Activated T-cell treated with anti-CD3 and anti-CD28 coated beads, Interleukin-2, amount 50 U/mL, for 4 hours (primary cell): ENCODE results near the gene EFNA1. TPM values are rescaled to one million over a fixed set of nuclear protein-coding genes. Genes with fewer than 3 reads are reported as not detected.
"Not testable (repeated sequence)": the region's sequence is repeated elsewhere in the genome, so short reads cannot be mapped to it uniquely, and the experiment has no call there.

Source experiments
- ATAC-seq, 2 donors: fragments of 200-7000 bp; cut with Tn5 transposase; one replicate each; pipeline ENCODE4 v1.10.0; 2021
- DNase-seq: peaks from one replicate; pipeline ENCODE4 v3.0.0-alpha.2; 2020
- H3K27me3 Mint-ChIP-seq: one replicate; pipeline ENCODE4 v1.8.0; 2021; ENCODE audit warnings: low read depth, mixed read lengths
- H3K36me3 Mint-ChIP-seq: one replicate; pipeline ENCODE4 v1.8.0; 2022; ENCODE audit warnings: mixed read lengths; ENCODE audit not compliant: insufficient read depth
- H3K4me1 Mint-ChIP-seq: one replicate; pipeline ENCODE4 v1.8.0; 2021; ENCODE audit warnings: low read depth, mixed read lengths
- H3K4me3 Mint-ChIP-seq: one replicate; pipeline ENCODE4 v1.8.0; 2021; ENCODE audit warnings: mild to moderate bottlenecking, moderate library complexity, mixed read lengths
- H3K9me3 Mint-ChIP-seq: one replicate; pipeline ENCODE4 v1.8.0; 2021; ENCODE audit warnings: mixed read lengths
- total RNA-seq, 3 donors: library from RNA; stranded (reverse); gene quantifications; one replicate each; pipeline ENCODE4 v1.2.1, GENCODE V29; 2021

The EFNA1 gene
- total RNA-seq, 3 donors from 2014 or later, result 0.30 to 0.61 (median 0.32) TPM

DNA sequence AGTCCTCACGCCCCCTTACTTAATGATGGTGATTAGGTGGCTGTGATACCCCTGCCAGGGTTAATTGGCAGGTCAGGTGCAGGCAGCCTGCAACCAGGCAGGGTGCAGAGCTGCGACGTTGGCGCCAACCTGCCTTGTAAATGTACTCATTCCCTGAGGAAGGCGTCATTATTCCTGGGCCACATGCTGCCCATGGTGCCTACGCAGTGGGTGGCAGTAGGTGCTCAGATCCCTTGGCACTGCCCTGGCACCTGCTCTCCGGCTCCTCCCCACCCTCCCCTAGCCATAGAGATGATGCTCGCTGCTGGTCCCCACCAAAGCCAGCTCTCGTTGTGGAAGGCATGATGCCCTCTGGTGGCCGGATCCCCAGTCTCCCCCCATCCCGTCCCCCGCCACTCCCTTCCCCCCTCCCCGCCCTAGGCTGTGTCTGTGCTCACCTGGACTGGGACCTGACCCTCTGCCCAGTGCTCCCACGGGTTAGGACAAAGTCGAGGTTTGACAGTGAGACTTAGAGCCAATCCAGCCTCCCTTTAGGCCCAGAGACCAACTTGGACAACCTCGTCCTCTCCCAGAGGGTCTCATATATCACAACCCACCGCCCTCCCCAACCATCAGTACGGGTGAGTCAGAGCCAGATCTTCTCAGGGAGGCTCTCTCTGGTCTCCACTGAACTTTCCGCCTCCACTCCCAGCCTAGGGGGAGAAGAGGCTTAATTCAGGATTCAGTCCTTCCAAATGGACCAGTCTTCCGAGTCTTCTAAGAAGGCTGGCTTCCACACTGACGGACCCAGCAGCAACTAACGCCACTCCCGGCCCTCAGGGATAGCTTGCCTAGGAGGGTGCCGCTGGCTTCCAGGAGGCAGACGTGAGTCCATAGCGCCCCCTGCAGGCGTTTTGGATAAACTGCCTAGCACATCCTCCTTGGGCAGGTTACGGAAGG lies 39.8 kb downstream of the EFNA1 start:
- Mint-ChIP-seq H3K36me3 (peaks cover 14% of the 10 kb centered on the region), H3K4me3 (peak overlapping the region; percentile 48), H3K27me3 (peaks cover 3% of the 10 kb centered on the region), H3K9me3 (no peaks in the 10 kb centered on the region), H3K4me1 (peaks cover 31% of the 10 kb centered on the region)
- DNase-seq (peak; percentile 86), ATAC-seq (peak; percentile 78 to 79)

- not testable (repeated sequence) for DNase-seq, H3K27me3 Mint-ChIP-seq, ATAC-seq, H3K9me3 Mint-ChIP-seq
- H3K36me3 Mint-ChIP-seq, result peaks cover 14% of the 10 kb centered on the region
- peak overlapping the region; percentile 48 for H3K4me3 Mint-ChIP-seq
- peaks cover 33% of the 10 kb centered on the region for H3K4me1 Mint-ChIP-seq
Observed at GRCh38 chr1:155168105-155168445, 40.4 kb downstream of the EFNA1 start.

DNA sequence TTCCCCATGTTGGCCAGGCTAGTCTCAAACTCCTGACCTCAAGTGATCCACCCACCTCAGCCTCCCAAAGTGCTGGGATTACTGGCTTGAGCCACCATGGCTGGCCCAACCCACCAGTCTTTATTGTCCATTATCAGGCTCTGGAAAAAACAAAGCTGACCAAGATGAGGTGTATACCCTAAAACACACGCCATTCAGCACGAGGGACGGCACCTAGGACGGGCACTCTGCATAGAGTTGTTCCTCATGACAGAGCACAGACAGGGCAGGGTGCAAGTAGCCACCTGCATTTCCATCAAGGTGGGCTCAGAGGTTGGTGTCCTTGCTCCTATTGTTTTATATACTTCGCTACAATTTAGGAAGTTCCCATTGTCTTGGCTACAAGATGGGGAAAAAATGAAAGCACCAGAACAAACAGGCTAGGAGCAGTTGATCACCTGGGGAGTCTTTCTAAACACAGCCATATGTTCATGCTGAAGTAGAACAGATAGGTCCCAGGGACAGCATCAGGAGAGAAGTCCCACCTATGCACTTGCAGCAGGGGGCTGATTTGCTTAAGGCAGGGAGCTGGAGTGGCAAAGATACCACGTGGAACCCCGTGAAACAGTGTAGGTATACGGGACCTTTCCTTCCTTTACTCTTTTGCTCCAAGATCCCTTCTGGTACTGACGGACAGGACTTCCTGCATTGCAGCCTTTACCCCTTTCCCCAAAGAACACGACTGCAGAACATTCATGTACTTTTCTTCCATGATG lies 41.0 kb downstream of the EFNA1 start:
- Mint-ChIP-seq H3K4me1 (peaks cover 38% of the 10 kb centered on the region), H3K4me3 (no peak overlapping the region), H3K36me3 (peaks cover 14% of the 10 kb centered on the region), H3K9me3 (no peaks in the 10 kb centered on the region), H3K27me3 (peaks cover 3% of the 10 kb centered on the region)
- no peak for DNase-seq
- ATAC-seq, result no peak

DNA sequence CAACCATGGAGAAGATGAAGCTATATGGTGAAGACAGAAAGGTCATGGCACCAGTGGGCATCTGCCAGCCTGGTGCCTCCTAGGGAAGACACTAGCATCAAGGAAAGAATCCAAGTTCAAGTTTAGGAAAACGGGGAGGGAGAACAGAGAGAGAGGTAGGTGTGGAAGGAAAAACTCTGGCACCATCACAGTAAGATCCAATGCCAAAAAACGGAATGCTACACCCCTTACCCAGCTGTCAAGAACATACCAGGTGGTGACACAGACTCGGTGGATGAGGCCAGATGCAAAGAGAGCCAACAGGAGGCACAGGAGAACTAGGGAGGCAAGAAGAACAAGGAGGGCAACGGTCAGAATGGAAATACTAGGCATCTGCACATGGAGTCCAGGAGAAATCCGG lies 41.9 kb downstream of the EFNA1 start:
- DNase-seq (no peak), ATAC-seq (no peak)
- Mint-ChIP-seq H3K27me3 (peaks cover 3% of the 10 kb centered on the region), H3K4me3 (no peak overlapping the region), H3K36me3 (peaks cover 14% of the 10 kb centered on the region), H3K9me3 (no peaks in the 10 kb centered on the region), H3K4me1 (peaks cover 42% of the 10 kb centered on the region)

DNA sequence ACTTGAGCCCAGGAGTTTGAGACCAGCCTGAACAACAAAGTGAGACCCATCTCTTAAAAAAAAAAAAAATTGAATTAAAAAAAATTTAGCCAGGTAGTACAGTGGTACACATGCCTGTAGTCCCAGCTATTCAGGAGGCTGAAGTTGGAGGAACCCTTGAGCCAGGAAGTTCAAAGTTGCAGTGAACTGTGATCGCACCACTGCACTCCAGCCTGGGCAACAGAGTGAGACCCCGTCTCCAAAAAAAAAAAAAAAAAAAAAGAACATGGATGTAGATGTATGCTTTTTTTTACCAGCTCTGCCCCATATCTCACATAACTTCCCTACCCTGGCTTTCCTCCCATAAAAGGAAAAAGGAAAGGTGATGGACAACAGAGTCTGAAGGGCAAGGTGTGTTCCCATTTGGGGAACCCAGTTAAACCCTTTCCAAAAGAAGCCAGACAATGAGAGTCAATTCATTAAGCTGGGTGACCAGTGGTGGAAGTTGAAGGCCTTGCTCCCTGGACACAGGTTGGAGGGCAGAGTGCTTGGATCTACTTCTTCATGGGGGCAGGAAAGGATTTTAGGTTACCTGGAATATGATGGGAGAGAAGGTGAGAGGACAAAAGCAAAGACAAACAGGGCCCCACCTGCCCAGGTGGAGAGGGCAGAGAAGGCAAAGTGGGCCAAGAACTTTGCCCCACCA lies 42.6 kb downstream of the EFNA1 start:
- peaks cover 3% of the 10 kb centered on the region for H3K27me3 Mint-ChIP-seq
- peaks cover 14% of the 10 kb centered on the region for H3K36me3 Mint-ChIP-seq
- peaks cover 48% of the 10 kb centered on the region for H3K4me1 Mint-ChIP-seq
- DNase-seq (no peak), ATAC-seq (no peak)
- peak overlapping the region; percentile 31 for H3K4me3 Mint-ChIP-seq
- no peaks in the 10 kb centered on the region for H3K9me3 Mint-ChIP-seq

- ATAC-seq (no peak), DNase-seq (no peak)
- H3K4me1 Mint-ChIP-seq, result peaks cover 48% of the 10 kb centered on the region
- H3K4me3 Mint-ChIP-seq, result peak overlapping the region; percentile 95
- no peaks in the 10 kb centered on the region for H3K9me3 Mint-ChIP-seq
- peaks cover 14% of the 10 kb centered on the region for H3K36me3 Mint-ChIP-seq
- H3K27me3 Mint-ChIP-seq, result peaks cover 3% of the 10 kb centered on the region
Observed at GRCh38 chr1:155170806-155171205, 43.1 kb downstream of the EFNA1 start.

GRCh38 chr1:155171836-155172731 lies 44.4 kb downstream of the EFNA1 start:
- no peaks in the 10 kb centered on the region for H3K9me3 Mint-ChIP-seq
- H3K4me1 Mint-ChIP-seq, result peaks cover 57% of the 10 kb centered on the region
- peaks cover under 1% of the 10 kb centered on the region for H3K27me3 Mint-ChIP-seq
- peak; percentile 42 to 50 for ATAC-seq
- DNase-seq, result no peak
- peak overlapping the region; percentile 95 for H3K4me3 Mint-ChIP-seq
- H3K36me3 Mint-ChIP-seq, result peaks cover 14% of the 10 kb centered on the region

- Mint-ChIP-seq H3K36me3 (peaks cover 14% of the 10 kb centered on the region), H3K27me3 (no peaks in the 10 kb centered on the region), H3K4me3 (peak within 1 kb of the TSS; percentile 95), H3K9me3 (no peaks in the 10 kb centered on the region), H3K4me1 (peaks cover 48% of the 10 kb centered on the region)
- ATAC-seq (peak; percentile 82 to 85), DNase-seq (peak; percentile 90)
Observed at GRCh38 chr1:155172732-155173477, 45.2 kb downstream of the EFNA1 start, which contains the start of gene KRTCAP2. KRTCAP2 (minus strand) TSS chr1:155173304; CDS start chr1:155173224, 80 bp downstream.

GRCh38 chr1:155173478-155174323 lies 46.0 kb downstream of the EFNA1 start, which contains the start of gene TRIM46:
TRIM46 (plus strand) TSS chr1:155173849; CDS start chr1:155173967, 118 bp downstream.
- Mint-ChIP-seq H3K36me3 (peaks cover 13% of the 10 kb centered on the region), H3K27me3 (no peaks in the 10 kb centered on the region), H3K4me1 (peaks cover 47% of the 10 kb centered on the region), H3K9me3 (no peaks in the 10 kb centered on the region), H3K4me3 (peak within 1 kb of the TSS; percentile 95)
- DNase-seq, result peak; percentile 68
- ATAC-seq, result peak; percentile 36

DNA sequence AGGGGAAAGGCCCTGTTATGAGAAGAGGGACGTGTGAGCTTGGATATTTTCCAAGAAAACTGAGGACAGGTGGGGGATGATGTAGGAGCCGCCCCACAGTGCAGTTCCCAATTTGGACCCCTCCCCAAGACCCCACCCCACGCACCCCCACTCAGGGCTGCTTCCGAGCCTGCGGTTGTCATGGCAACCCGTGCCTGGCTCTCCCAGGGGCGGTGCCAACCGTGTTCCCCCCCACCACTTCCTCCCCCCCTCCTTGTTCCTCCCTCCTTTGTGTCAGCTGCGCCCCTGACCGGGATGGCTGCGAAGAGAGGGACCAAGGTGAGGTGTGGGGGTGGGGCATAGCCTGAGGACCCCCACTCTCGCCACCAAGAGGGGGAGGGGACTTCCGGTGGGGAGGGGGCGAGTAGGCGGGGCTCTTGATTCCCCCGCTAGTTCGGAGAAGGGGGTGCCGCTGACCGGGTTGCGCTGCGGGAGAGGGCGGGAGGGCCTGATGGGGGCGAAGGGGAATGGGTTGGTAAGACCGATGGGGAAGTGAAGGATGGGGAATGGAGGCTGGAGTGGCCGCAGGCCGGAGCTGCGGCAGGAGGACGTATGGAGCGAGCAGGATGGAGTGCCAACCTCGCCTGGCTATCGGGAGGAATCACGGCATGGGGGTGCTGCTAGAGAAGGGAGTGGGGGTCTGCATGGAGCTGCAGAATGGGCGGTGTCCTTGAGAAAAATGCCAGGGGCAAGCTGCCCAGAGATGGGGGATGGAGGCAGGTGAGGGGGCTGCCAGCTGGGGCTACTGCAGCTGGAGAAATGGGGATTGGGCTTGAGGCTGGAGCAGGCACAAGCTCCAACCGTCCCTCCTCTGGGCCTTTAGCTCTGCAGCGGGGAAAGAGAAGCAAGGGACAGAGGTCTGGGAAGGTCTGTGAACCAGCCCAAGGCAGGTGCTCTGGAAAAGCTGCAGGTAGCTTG lies 46.9 kb downstream of the EFNA1 start:
- no peak for ATAC-seq

GRCh38 chr1:155175281-155175926 lies 47.7 kb downstream of the EFNA1 start:
- DNase-seq (no peak), ATAC-seq (no peak)
- Mint-ChIP-seq H3K4me3 (peak overlapping the region; percentile 71), H3K27me3 (no peaks in the 10 kb centered on the region), H3K36me3 (peaks cover under 1% of the 10 kb centered on the region), H3K4me1 (peaks cover 43% of the 10 kb centered on the region), H3K9me3 (no peaks in the 10 kb centered on the region)

More for the DNA sequence above, 46.9 kb downstream of the EFNA1 start:
- Mint-ChIP-seq H3K9me3 (no peaks in the 10 kb centered on the region), H3K27me3 (no peaks in the 10 kb centered on the region), H3K36me3 (peaks cover 6% of the 10 kb centered on the region), H3K4me1 (peaks cover 44% of the 10 kb centered on the region), H3K4me3 (peak overlapping the region; percentile 95)
- peak; percentile 48 for DNase-seq
